Stimulated activated CD8-positive, alpha-beta memory T cell treated with anti-CD3 and anti-CD28 coated beads, Interleukin-4, amount 100 ng/mL, for 48 hours (primary cell): Measurements from ENCODE around the gene ST3GAL3.

Source experiments
- DNase-seq: peaks from one replicate; pipeline ENCODE4 v3.0.0-alpha.2; 2020

ST3GAL3 gene

DNA sequence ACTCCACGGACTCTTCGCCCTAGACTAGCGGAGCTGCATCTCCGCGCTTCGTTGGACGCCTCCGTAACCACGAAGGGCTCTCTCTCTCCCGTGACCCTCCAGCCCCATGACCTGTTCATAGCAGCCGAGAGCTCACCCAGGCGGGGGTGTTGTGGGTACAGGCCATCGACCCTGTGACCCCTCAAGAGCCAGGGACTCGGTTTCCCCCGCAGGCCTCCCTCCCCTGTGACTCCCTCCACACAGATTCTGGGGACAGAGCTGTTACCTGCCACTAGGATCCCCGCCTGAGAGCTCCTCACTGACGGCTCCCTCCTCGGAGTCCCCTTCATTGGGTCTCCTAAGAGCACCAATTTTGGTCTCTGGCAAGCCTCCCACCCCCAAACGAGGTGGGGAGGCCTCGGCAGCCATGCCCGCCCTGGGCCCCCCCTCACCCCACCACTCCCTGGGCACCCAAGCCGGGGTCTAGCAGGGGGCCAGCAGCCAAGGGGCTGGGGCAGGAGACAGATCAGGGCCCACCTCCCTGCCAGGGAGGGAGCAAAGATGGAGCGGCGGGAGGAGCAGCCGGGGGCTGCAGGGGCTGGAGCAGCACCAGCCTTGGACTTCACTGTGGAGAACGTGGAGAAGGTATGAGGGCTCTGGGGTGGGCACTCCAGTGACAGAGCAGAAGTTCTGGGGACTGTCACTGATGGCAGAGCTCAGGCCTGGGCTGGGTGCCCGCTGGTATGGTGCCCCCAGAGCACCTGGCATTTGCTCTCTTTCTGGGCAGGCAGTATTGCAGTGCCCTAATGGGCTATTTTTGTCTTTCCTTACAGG lies 239.9 kb downstream of the ST3GAL3 start:
- DNase-seq, result no peak

DNA sequence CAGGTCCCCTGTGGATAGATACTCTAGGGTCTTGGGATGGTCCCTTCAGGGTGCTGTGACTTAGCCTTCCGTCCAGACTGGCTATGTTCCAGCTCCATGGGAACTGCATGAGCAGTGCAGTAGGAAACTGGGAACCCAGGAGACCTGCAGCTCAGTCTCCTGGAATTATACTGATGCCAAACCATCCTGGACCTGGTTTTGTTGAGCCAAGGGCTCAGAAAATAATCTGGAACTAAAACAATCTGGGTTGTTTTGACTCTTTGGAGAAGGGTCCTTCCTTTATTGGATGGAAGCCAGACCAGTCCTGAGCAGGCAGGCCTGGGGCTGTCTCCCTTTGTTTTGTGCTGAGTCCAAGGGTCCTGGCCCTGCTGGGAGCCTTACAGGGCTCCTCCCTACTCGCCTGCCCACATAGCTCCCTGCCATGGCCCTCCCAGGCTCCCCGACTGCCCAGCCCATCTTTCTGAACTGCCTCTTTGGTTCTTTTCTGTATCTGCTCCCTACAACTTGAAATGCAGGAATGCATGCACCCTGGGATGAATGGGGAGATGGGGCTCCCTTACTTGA lies 240.6 kb downstream of the ST3GAL3 start:
- no peak for DNase-seq

DNA sequence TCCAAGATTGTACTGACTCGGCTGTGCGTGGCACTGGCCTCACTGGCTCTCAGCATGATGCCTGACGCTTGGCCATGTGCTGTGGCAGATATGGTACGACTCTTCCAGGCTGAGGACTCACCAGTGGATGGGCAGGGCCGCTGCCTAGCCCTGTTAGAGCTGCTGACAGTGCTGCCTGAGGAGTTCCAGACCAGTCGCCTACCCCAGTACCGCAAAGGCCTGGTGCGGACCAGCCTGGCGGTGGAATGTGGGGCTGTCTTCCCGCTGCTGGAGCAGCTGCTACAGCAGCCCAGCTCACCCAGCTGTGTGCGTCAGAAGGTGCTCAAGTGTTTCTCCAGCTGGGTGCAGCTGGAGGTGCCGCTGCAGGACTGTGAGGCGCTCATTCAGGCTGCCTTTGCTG lies 242.3 kb downstream of the ST3GAL3 start:
- DNase-seq, result no peak

DNA sequence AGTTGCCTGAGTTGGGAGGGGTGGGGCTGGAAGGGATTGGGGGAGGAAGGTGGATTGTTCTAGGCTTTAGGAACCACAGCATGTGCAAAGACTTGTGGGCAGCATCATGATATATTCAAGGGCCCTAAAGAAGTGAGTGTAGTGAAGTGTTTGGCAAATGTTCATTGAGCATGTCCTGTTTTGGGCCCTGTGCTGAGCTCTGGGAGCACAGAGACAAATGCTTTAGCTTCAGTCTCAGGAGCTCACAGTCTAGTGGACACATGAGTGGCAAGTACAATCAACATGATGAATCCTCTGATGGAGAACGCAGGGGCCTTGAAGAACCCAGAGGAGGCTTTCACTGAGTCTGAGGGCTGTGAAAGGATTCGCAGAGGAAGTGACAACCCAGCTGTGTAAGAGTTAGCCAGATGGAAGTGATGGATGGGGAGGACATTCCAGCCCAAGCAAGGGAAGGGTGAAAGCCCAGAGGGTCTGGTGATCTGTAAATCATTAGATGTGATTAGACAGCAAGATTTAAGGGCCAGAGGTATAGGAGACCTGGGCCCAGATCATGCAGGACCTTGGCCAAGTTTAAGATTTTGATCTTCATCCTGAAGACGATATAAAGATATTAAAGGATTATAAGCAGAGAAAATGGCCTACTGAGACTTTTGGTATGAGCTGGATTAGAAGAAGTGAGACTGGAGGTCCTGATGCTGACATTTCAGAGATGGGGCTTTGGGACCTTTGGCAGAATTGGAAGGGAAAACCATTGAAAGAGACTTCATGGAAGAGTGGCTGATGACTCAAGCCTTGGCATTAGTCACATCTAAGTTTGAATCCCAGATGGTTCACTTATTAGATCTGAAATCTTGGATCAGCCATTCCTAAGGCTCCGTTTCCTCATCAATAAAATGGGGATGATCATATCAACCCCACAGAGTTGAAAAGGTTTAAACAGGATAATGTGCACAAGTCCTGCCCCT lies 244.0 kb downstream of the ST3GAL3 start:
- no peak for DNase-seq

DNA sequence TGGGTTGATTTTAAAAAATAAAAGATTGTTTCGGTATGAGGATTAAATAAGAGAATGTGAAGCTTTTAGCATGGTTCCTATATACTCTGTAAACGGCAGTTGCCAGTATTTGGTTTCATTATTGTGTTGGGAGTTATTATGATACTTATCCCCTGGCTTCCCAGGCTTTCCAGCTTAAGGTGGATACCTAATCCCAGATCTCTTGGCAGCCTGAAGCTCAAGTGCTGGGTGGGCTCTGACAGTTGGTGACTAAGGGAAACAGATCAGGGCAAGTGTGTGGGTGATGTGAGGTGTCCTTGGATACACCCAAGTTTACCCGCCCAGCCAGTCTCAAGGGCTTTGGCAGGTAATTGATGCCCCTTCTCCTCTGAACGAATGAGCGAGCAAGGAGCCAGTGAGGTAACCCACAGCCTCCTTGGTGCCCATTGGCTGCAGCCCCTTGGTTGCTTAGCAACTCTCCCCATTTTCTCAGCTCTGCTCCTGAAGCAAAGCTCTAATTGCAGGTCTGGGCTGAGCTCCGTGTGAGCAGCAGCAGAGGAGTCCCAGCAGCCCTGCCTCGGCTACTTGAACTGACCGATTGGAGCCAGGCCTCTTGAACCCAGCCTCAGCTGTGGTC lies 245.5 kb downstream of the ST3GAL3 start:
- no peak for DNase-seq

DNA sequence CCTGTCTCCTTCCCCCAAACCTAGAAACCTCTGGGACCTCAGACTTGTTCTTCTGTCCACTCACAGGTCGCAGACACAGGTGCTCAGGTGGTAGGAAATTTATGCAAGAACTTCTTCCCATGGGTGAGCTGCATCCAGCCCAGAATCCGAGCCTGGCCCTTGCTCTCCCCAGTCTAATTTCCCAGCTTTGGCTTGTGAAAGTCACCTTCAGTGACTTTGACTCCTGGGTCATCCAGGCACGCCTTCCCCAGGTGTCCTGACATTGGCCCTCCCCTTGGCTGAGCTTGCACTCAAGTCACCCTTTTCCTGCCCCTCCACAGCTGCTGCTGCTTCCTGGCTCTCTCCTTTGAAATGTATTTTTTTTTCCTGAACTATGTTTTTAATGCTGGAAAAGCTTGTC lies 246.0 kb downstream of the ST3GAL3 start:
- no peak for DNase-seq

DNA sequence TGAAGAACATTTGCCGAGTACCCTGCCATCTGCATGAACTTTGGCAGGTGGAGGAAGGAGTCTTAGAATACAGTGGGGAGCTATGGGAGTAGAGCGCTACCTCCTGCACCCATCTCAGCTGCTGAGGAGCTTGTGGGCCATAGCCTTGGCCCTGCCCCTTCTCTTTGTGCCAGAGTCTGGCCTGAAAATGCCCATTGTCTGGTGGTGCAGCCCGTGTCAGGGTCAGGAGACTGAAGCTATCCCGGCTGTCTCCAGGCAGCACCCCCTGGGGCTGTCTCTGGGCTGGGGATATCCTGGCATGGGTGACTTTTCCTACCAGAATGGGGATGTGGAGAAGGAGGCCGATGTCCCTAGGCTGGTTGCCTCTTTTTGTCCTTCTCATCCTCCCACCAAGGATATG lies 246.7 kb downstream of the ST3GAL3 start:
- DNase-seq, result no peak

DNA sequence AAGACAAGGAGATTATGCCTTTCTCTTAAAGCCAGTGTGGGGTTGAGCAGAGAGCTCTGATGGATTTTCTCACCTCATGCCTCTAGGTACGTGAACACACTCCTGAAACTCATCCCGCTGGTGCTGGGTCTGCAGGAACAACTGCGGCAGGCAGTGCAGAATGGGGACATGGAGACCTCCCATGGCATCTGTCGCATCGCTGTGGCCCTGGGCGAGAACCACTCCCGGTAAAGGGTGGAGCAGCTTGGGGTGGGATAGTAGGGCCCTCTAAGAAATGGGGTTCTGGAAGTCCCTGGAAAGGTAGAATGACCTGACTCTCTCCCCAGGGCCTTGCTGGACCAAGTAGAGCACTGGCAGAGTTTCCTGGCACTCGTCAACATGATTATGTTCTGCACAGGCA lies 248.9 kb downstream of the ST3GAL3 start:
- DNase-seq, result no peak

DNA sequence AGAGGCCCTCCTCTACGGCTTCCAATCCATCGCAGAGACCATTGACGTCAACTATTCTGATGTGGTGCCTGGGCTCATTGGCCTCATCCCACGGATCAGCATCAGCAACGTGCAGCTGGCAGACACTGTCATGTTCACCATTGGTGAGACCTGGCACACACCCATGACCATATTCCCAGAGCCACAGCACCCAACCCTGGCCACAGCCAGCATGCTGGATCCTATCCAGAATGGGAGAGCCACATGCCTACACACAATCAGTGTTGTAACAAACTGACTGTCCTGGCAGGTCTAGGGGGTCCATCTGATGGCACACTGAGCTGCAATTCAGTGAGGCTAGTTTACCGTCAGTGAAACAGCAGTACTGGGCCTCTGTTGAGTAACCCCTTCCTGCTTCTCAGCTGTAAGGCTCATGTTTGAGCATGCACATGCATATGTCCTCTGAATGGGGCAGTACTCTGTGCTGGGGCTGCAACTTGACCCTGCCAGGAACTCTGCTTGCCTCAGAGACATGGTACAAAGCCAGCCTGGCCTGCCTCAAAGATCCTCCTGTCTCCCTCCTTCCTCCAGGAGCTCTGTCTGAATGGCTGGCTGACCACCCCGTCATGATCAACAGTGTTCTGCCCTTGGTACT lies 250.2 kb downstream of the ST3GAL3 start:
- no peak for DNase-seq

DNA sequence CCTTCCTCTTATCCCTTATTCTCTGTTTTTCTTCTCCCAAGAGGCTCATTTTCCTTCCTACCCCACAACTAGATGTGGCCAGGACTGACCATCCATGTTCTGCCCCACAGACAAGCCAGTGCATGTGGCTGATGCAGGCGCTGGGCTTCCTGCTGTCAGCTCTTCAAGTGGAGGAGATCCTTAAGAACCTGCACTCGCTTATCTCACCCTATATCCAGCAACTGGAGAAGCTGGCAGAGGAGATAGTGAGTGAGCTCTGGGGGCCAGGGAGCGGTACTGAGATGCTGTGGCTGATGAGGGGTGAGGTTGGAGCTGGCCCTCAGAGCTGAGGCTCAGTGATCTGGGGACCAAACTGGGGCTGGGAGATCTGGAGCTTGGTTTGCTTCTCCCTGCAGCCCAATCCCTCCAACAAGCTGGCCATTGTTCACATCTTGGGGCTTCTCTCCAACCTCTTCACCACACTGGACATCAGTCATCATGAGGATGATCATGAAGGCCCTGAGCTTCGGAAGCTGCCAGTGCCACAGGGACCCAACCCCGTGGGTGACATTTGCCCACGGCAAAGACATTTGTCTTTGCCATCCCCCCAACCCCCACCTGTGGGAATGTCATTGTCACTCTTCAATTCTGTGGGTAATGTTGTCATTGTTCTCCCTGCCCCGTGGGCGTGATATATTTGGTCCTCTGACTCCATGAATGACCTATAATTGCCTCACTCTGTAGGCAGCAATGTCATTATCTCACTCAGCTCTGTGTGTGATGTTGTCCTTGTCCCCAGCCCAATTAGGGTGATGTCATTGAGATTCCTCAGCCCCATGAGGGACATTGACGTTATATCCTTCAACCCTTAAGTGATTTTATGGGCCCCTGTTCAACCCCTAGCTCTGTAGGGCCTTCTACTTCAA lies 251.3 kb downstream of the ST3GAL3 start:
- DNase-seq, result no peak

DNA sequence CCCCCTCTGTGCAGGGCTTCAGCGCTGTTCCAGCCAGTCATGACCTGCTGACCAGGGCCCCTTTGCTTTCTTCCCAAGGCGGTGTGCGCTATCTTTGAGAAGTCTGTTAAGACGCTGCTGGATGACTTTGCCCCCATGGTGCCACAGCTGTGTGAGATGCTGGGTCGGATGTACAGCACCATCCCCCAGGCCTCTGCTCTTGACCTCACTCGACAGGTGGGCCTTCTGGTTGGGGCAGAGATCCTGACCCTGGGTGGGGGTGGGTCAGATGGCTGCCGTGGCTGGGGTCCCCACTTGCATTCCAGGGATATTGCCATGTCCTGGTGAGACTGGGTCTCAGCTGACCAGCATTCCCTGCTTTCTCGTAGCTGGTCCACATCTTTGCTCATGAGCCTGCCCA lies 253.5 kb downstream of the ST3GAL3 start:
- no peak for DNase-seq

DNA sequence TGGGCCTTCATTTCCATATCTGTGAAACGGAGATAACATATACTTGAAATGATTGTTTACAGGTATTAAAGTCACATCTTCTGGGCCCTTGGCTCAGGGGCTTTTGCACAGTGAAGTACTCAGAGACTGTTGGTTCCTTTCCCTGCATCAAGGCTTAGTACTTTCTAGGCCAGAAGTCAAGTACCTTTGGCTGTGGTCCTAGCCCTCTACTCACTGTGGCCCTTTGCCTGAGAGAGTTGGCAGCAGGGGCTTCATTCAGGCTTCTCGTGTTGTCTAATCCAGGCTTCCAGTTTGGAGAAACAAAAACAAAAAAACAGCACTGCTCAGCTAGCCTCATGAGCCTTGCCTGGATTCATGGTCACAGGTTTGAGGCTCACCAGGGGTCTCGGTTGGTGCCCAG lies 254.4 kb downstream of the ST3GAL3 start:
- no peak for DNase-seq

DNA sequence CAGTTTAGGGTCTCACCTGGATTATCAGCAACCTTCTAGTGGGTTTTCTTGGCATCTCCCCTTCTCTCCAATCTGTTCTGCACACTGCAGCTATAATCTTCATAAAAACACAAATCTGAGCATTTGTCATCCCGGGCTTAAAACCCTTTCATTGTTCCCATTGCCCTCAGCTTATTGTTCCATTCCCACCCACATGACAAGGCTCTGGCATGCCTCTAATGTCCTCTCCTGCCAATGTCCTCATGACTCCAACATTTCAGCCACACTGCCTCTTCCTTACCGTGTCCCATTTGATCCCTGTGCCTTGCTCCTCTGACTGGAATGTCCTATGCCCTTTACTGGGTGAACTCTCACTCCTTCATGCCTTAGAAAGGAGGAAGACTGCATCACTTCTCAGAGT lies 255.0 kb downstream of the ST3GAL3 start:
- DNase-seq, result no peak

DNA sequence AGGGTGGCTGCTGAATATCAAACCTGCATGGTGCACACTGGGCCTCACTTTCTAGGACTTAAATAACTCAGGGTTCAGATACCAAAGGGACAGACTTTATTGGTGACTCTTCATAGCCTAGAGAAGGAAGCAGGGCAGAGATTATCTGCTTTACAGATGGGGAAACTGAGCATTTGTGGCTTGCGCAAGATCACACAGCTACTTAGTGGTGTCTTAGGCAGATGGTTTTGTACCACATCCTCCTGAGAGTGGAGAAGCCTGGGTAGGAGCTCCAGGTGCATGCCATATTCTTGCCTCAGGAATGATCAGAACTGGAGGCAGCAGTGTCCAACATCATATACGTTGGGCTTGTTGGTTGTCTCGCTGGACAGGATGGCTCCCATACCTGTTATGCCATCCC lies 255.7 kb downstream of the ST3GAL3 start:
- DNase-seq, result no peak

DNA sequence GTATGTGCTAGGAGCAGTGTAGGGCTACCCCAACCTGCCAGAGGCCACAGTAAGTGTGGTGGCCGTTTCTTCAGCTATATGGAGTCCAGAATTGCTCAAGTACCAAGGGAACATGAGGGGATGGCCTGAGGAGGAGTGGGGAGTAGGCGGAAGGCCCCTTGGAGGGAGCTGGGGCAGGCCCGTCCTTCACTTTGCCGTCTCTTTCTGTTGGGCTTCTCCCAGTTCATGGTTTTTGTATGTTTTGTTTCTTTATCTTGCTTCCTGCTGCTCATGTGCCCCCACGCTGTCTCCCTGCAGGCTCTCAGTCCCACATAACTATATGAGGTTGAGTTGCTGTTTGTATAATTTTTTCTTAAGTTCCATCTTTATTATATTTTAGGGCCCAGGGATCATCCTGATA lies 256.6 kb downstream of the ST3GAL3 start:
- no peak for DNase-seq

DNA sequence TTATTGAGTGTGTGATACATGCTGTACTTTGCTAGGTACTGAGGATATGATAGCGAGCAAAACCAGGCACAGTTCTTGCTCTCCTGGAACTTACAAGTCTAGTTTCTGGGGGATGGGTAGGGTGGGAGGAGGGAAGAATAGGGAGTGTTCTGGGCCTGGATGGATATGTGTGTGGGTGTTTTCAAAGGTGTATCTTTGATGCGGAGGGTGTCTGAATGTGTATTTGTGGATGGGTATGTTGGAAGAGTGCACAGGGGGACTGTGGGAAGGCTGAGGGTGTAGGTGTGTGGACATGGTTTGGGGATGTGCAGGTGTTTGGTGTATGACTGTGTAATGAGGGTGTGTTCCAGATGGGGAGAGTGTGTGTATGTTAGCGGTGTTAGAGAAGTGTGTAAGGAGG lies 258.0 kb downstream of the ST3GAL3 start:
- no peak for DNase-seq

DNA sequence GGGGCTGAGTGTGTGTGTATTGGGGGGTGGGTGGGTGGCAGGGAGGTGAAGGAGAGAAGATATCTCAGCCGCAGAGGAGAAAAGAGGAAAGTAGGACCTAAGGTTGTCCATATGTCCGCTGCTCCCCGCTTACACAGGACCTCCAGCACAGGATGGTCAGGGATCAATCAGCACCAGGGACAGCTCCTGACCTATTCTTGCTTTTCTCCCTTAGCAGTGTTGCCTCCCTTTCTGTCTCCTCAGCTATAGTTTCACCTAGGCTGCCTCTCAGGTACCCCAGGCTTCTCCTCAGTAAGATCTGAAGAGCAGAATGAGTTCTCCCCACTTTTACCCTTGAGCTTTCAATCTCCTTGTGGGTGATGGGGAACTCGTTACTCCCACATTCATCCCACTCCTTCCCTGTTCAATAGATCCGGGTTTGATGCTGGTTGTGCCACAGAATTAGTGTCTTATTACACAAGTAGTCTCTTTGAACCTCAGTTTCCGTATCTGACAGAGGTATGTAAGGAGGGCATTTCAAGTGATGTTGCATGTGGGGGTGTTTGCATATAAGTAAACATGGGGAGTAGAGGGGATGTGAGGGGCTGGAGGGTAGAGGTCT lies 261.1 kb downstream of the ST3GAL3 start:
- DNase-seq, result no peak

DNA sequence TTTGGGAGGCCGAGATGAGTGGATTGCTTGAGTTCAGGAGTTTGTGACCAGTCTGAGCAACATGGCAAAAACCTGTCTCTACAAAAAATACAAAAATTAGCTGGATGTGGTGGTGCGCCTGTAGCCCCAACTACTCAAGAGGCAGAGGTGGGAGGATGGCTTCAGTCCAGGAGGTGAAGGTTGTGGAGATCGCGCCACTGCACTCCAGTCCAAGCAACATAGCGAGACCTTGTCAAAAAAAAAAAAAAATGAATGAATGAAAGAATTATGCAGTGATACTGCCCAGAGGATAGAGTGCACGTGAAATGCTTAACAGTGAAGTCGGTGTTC lies 262.0 kb downstream of the ST3GAL3 start:
- no peak for DNase-seq

DNA sequence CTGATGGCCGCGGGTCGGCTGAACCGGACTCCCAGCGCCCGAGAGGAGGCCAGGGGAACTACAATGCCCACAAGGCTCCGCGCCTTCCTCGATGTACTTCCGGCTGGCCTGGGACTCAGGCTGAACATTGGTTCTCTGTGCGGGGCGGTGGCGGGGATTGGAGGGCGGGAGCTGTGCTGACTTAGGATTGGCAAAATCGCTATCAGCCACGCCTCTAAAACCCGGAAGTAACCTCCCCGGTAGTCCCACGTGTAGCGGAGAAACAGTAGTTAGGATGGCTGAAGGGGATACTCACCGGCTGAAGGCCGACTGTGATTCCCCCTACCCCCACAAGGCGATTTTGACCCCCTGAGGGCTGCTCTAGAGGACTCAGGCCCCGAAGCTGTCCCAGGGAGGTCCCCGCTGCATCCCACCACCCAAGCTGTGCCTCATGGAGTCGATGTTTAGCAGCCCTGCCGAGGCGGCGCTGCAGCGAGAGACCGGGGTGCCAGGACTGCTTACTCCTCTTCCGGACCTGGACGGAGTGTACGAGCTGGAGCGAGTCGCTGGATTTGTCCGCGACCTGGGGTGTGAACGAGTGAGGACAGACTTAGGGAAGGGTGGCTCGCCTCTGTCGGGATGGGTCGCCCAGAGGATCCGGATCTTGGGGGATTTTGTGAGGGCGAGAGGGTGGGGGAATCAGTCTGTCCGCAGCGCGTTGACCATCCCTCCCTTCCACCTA lies 262.6 kb downstream of the ST3GAL3 start, which contains the start of gene DPH2:
Gene DPH2, plus strand, starts transcription at position 265 of the 721 bp plus-strand sequence. Its CDS starts 166 bp downstream, at position 431.
- peak; percentile 97 for DNase-seq

DNA sequence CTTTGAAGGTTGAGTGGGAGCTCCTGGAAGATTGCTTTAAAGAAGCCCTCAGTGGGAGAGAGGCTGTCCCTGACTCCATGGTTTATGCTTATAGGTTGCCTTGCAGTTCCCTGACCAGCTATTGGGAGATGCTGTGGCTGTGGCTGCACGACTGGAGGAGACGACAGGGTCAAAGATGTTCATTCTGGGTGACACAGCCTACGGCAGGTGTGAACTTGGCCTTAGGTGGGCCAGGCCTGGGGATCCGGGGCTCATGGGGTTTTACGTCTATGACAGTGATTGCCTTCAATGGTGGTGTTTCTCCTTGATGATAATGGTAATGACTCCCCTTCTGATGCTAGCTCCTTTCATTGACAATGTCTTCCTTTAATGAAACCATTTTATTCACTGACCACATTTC lies 263.2 kb downstream of the ST3GAL3 start:
- DNase-seq, result no peak

DNA sequence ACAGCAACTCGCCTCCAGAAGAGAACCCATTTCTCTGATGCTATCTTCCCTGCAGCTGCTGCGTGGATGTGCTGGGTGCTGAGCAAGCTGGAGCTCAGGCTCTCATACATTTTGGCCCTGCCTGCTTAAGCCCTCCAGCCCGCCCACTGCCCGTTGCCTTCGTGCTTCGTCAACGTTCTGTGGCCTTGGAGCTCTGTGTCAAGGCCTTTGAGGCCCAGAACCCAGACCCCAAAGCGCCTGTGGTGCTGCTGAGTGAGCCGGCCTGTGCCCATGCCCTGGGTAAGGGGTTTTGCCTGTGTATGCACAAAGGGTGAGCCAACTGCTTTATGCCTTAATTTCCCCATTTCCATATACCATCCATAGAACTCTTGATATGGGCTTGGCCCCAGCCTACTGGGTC lies 263.6 kb downstream of the ST3GAL3 start:
- no peak for DNase-seq
